K562 (cell line): ENCODE results near the gene RNF121. TPM values are rescaled to one million over a fixed set of nuclear protein-coding genes. Genes with fewer than 3 reads are reported as not detected.

Source experiments
- ATAC-seq: fragments of 200-7000 bp; cut with Tn5 transposase; 3 replicates; pipeline ENCODE4 v1.9.1; 2020; ENCODE audit warnings: moderate library complexity
- BruUV-seq: library from RNA; stranded (reverse); fragments of 400-500 nt; replicated peaks from 2 replicates; lab custom pipeline; 2021; lab: Mats Ljungman, UMichigan
- CTCF ChIA-PET: fragments of 300-600 bp; formaldehyde crosslinking; extraction: SDS; loops from one replicate; lab custom pipeline; 2021; ENCODE audit warnings: low intra/inter-chr PET ratio; lab: Yijun Ruan, JAX
- POLR2A ChIA-PET: fragments of 300-600, 350-650 bp; sonication (Branson Sonifier 250); formaldehyde crosslinking; extraction: SDS; loops from one replicate; lab custom pipeline; 2021; ENCODE audit warnings: antibody characterized with exemption, inconsistent platforms; lab: Yijun Ruan, JAX
- DNase-seq, 4 experiments: peaks; one replicate each; pipeline versions ENCODE4 v3.0.0 to v3.0.0-alpha.2; 2011 to 2018; ENCODE audit warnings: low spot score in 3 of 4, mixed read lengths in 3 of 4; ENCODE audit errors: extremely low read depth in 1 of 4
- FAIRE-seq: peaks from 2 replicates; lab custom pipeline; 2011; peaks lifted over from hg19 to GRCh38; lab: Jason Lieb, UNC
- H2AFZ ChIP-seq: 2 replicates; pipeline ENCODE4 v1.6.0; 2011; ENCODE audit warnings: low read depth, low read length, control low read depth, inconsistent platforms
- H3K27ac ChIP-seq: fragments of 200-600 bp; 3 replicates; pipeline ENCODE4 v1.8.0; 2011; ENCODE audit warnings: low read depth, mild to moderate bottlenecking, control low read depth, inconsistent platforms, low read length, moderate library complexity, mixed read lengths; ENCODE audit errors: extremely low read depth
- H3K27me3 ChIP-seq, 2 experiments: fragments of 300-600 bp in 1 of 2; 2 replicates in 1 of 2; 3 replicates in 1 of 2; pipeline versions ENCODE4 v1.6.0 to v1.8.0; 2011; ENCODE audit warnings: inconsistent platforms in 2 of 2, low read length in 2 of 2, mild to moderate bottlenecking in 1 of 2, mixed read lengths in 1 of 2, moderate library complexity in 1 of 2; ENCODE audit not compliant: control insufficient read depth in 2 of 2, insufficient read depth in 2 of 2
- H3K36me3 ChIP-seq: fragments of 300-600 bp; 3 replicates; pipeline ENCODE4 v1.8.0; 2011; ENCODE audit warnings: mild to moderate bottlenecking, low read length, inconsistent platforms; ENCODE audit not compliant: control insufficient read depth, insufficient read depth
- H3K4me1 ChIP-seq, 2 experiments: fragments of 200-600 bp in 1 of 2; replicated peaks in 1 of 2; 2 replicates in 1 of 2; 3 replicates in 1 of 2; pipeline versions ENCODE4 v1.5.1 to v1.8.0; 2011; ENCODE audit warnings: inconsistent platforms in 2 of 2, low read length in 2 of 2, mild to moderate bottlenecking in 1 of 2, mixed read lengths in 1 of 2, moderate library complexity in 1 of 2; ENCODE audit not compliant: control insufficient read depth in 2 of 2, insufficient read depth in 2 of 2
- H3K4me2 ChIP-seq: 2 replicates; pipeline ENCODE4 v1.6.1; 2011; ENCODE audit warnings: low read length, control low read depth, inconsistent platforms, mixed read lengths; ENCODE audit not compliant: insufficient read depth
- H3K4me3 ChIP-seq: fragments of 200-600 bp; sonication (generic), shearing (Covaris generic); 2 replicates; pipeline ENCODE4 v1.5.1; 2016; ENCODE audit warnings: control low read depth, inconsistent platforms
- H3K79me2 ChIP-seq: fragments of 200-600 bp; 3 replicates; pipeline ENCODE4 v1.8.0; 2011; ENCODE audit warnings: low read length, inconsistent platforms; ENCODE audit not compliant: control insufficient read depth, insufficient read depth
- H3K9ac ChIP-seq, 2 experiments: 2 replicates each; pipeline versions ENCODE4 v1.6.0 to v1.6.1; 2011; ENCODE audit warnings: low read depth in 2 of 2, low read length in 2 of 2, control low read depth in 1 of 2, inconsistent platforms in 1 of 2, mild to moderate bottlenecking in 1 of 2, mixed read lengths in 1 of 2; ENCODE audit not compliant: insufficient read depth in 1 of 2
- H3K9me1 ChIP-seq: one replicate; pipeline ENCODE4 v1.6.0; 2011; ENCODE audit warnings: inconsistent platforms, mild to moderate bottlenecking, low read length, moderate library complexity; ENCODE audit not compliant: control insufficient read depth, insufficient read depth
- H3K9me3 ChIP-seq: replicated peaks from 2 replicates; pipeline ENCODE4 v1.5.1; 2011; ENCODE audit warnings: low read depth, low read length, inconsistent platforms; ENCODE audit not compliant: control insufficient read depth, insufficient read depth
- H4K20me1 ChIP-seq: replicated peaks from 2 replicates; pipeline ENCODE4 v1.6.1; 2011; ENCODE audit warnings: low read length, inconsistent platforms, mixed read lengths; ENCODE audit not compliant: control insufficient read depth, insufficient read depth
- CBX2 ChIP-seq: fragments of 200-600 bp; sonication (generic); IDR thresholded peaks from one replicate; pipeline ENCODE4 v1.6.1; 2012; ENCODE audit warnings: mild to moderate bottlenecking, low read length, inconsistent platforms; ENCODE audit not compliant: insufficient read depth, poor library complexity, severe bottlenecking
- ELK3 ChIP-seq: fragments of 450-650 bp; formaldehyde crosslinking; IDR thresholded peaks from 2 replicates; pipeline ENCODE4 v1.4.0; 2020; ENCODE audit warnings: mild to moderate bottlenecking
- ERF ChIP-seq: fragments of 450-650 bp; formaldehyde crosslinking; IDR thresholded peaks from 2 replicates; pipeline ENCODE4 v1.4.0; 2020; ENCODE audit warnings: mild to moderate bottlenecking, mixed read lengths
- FOXJ2 ChIP-seq: fragments of 200-800 bp; sonication (Bioruptor generic); IDR thresholded peaks from 2 replicates; pipeline ENCODE4 v1.6.1; 2016; ENCODE audit warnings: missing genetic modification characterization, missing compliant biosample characterization
- HMGN3 ChIP-seq: IDR thresholded peaks from 2 replicates; pipeline ENCODE4 v1.6.1; 2011; ENCODE audit warnings: borderline replicate concordance, low read depth, mild to moderate bottlenecking, mixed read lengths, low read length; ENCODE audit not compliant: insufficient read length; ENCODE audit errors: extremely low read depth
- KDM4B ChIP-seq, 2 experiments: fragments of 450-650 bp in 1 of 2; sonication (generic) in 1 of 2; IDR thresholded peaks; 2 replicates each; pipeline ENCODE4 v1.6.1; 2016 to 2017; ENCODE audit warnings: borderline replicate concordance in 2 of 2, antibody characterized with exemption in 1 of 2, low read depth in 1 of 2, mild to moderate bottlenecking in 1 of 2
- POU5F1 ChIP-seq: fragments of 150-350 bp; IDR thresholded peaks from 2 replicates; pipeline ENCODE4 v1.6.1; 2014; ENCODE audit warnings: borderline replicate concordance, low read length, low read depth, mild to moderate bottlenecking; ENCODE audit not compliant: partially characterized antibody
- SMAD1 ChIP-seq: fragments of 150-350 bp; IDR thresholded peaks from 2 replicates; pipeline ENCODE4 v1.6.1; 2014; ENCODE audit warnings: low read length, low read depth; ENCODE audit not compliant: partially characterized antibody
- SMARCB1 ChIP-seq: IDR thresholded peaks from 2 replicates; pipeline ENCODE4 v1.6.1; 2011; ENCODE audit warnings: improper control_type of control experiment, low read depth; ENCODE audit not compliant: insufficient read length
- SRSF9 ChIP-seq: fragments of 200-400 bp; formaldehyde crosslinking; IDR thresholded peaks from 2 replicates; pipeline ENCODE4 v1.6.1; 2017; ENCODE audit warnings: low read depth, low read length, borderline replicate concordance
- ZNF146 ChIP-seq: IDR thresholded peaks from one replicate; pipeline ENCODE4 v1.6.1; 2018; ENCODE audit warnings: missing compliant biosample characterization; ENCODE audit not compliant: unreplicated experiment
- WGBS: fragments of 100-300 bp; shearing (Covaris generic); methylation state at CpG from one replicate; pipeline ENCODE4 v1.1.6; 2016; ENCODE audit warnings: low coverage, mixed read lengths; ENCODE audit not compliant: insufficient coverage; ENCODE audit errors: missing lambda C conversion rate; 5-methylcytosine and 5-hydroxymethylcytosine counted together
- in situ Hi-C: fragments of 300-500 bp; cut with MboI; formaldehyde crosslinking; loops from 4 replicates; pipeline ENCODE4 v1.15.0; 2018; ENCODE audit warnings: inconsistent platforms, mixed read lengths
- intact Hi-C: fragments of 100-400 bp; cut with micrococcal nuclease; formaldehyde crosslinking; loops from 2 replicates; pipeline ENCODE4 v1.14.2; 2022
- polyA plus RNA-seq, 8 experiments: library from polyadenylated mRNA; depleted of rRNA in 4 of 8; stranded (reverse) in 5 of 8; unstranded in 3 of 8; fragments of >200 nt; fragmentation: Nextera tagmentation in 2 of 8; fragmentation: Illumina TruSeq in 1 of 8; extraction: Ambion mirVana in 2 of 8; extraction: Trizol in 1 of 8; gene quantifications; 2 replicates each; pipeline versions ENCODE4 v1.2.1 to v1.2.3, GENCODE V29; 2011 to 2014; ENCODE audit warnings: inconsistent platforms in 1 of 8, missing spikeins in 1 of 8
- total RNA-seq, 7 experiments: library from RNA; depleted of rRNA in 6 of 7; stranded (reverse); fragments of >200 nt in 6 of 7; fragmentation: Illumina TruSeq in 2 of 7; extraction: Trizol in 2 of 7; gene quantifications; 2 replicates each; pipeline versions ENCODE4 v1.2.1 to v1.2.3, GENCODE V29; 2011 to 2021; ENCODE audit warnings: low replicate concordance in 1 of 7
- TF ChIP-seq, protein P1 (sequence below): fragments of 250-450 bp; sonication (Bioruptor Pico); IDR thresholded peaks from 2 replicates; pipeline ENCODE4 v1.8.0; 2022; ENCODE audit warnings: moderate library complexity, mild to moderate bottlenecking, inconsistent platforms

RNF121 gene
- total and polyA plus RNA-seq, 9 of the 15 experiments (the other 6 are each of a cell fraction or from before 2014, with no cell fraction given), result 8.0 to 63.4 (median 20.5) TPM

DNA sequence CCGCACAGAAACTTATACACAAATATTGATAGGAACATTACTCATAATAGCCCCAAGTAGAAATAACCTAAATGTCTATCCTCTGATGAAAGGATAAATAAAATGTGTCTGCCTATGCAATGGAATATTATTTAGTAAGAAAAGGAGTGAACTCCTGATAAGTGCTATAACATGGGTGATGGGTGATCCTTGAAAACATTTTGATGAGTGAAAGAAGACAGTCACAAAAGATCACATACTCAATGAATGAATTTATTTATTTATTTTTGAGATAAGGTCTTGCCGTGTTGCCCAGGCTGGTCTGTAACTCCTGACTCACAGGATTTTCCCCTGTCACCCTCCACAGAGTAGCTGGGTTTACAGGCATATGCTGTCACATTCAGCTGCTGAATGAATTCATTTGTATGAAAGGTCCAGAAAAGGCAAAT, 17.3 kb downstream of the RNF121 start:
- H3K9me1 ChIP-seq, result no peaks in the 10 kb centered on the region
- H3K4me1 ChIP-seq, result peaks cover 30 to 35% of the 10 kb centered on the region in 2 experiments
- H3K27me3 ChIP-seq, result no peaks in the 10 kb centered on the region
- no peak for DNase-seq
- H3K4me2 ChIP-seq, result no peak overlapping the region
- no TSS peak for BruUV-seq
- H3K9me3 ChIP-seq, result no peaks in the 10 kb centered on the region
- WGBS, result 14% methylated on average over 1 of the region's 2 CpGs
- H3K9ac ChIP-seq, result no peak overlapping the region
- H3K36me3 ChIP-seq, result peaks cover 4% of the 10 kb centered on the region; the same call in 2 of the 3 replicates
- H2AFZ ChIP-seq, result no peak overlapping the region
- intact Hi-C loops (no loop called here), in situ Hi-C loops (no loop called here)
- no peak for TF ChIP-seq HMGN3
- no peak for TF ChIP-seq ZNF146 (CRISPR knock-in tag)
- TF ChIP-seq SMARCB1, result no peak
- no peak for TF ChIP-seq ELK3 (CRISPR knock-in tag)
- TF ChIP-seq POU5F1, result no peak
- TF ChIP-seq ERF (CRISPR knock-in tag), result no peak
- TF ChIP-seq, protein P1, sequence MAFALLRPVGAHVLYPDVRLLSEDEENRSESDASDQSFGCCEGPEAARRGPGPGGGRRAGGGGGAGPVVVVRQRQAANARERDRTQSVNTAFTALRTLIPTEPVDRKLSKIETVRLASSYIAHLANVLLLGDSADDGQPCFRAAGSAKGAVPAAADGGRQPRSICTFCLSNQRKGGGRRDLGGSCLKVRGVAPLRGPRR (CRISPR knock-in tag), result no peak
- TF ChIP-seq CBX2, result no peak
- no peak for TF ChIP-seq FOXJ2 (tag)
- TF ChIP-seq SMAD1, result no peak
- no peak for TF ChIP-seq SRSF9
- no peak for TF ChIP-seq KDM4B (IDR thresholded peaks at IDR 0.05; ENCODE audit: borderline replicate concordance in 2 of 2, low read depth in 1 of 2)
- POLR2A ChIA-PET, result interaction anchor here (5.9 kb wide), 1 partner anchor 15 kb away, joined by 55 read pairs; the partner anchor contains the start of genes RNF121 and XNDC1N
- no peak overlapping the region for H3K27ac ChIP-seq
- H3K4me3 ChIP-seq, result no peak overlapping the region
- CTCF ChIA-PET, result no interaction called here
- no peak for FAIRE-seq
- peaks cover 12% of the 10 kb centered on the region; the same call in 1 of the 2 replicates for H4K20me1 ChIP-seq
- ATAC-seq, result no peak
- H3K79me2 ChIP-seq, result peaks cover 66% of the 10 kb centered on the region
